NCI-H2081 treated with DMSO at 0.1 percent for 48 hours (cell line): Measurements from ENCODE around the gene NFIB.

Experiments used
- DNase-seq: peaks from one replicate; lab custom pipeline; 2025; lab: John Stamatoyannopoulos, UW

The NFIB gene

GRCh38 chr9:14306672-14307660 lies 7.0 kb downstream of the NFIB start:
- no peak for DNase-seq

- DNase-seq: no peak
Observed at GRCh38 chr9:14306188-14306587, 7.8 kb downstream of the NFIB start.

GRCh38 chr9:14304259-14304658 lies 9.7 kb downstream of the NFIB start:
- no peak for DNase-seq

GRCh38 chr9:14303521-14303920 lies 10.4 kb downstream of the NFIB start:
- DNase-seq: no peak

GRCh38 chr9:14303100-14303499 lies 10.8 kb downstream of the NFIB start:
- no peak for DNase-seq

GRCh38 chr9:14302405-14302804 lies 11.5 kb downstream of the NFIB start:
- no peak for DNase-seq

- DNase-seq: no peak
Observed at GRCh38 chr9:14301583-14302021, 12.3 kb downstream of the NFIB start.

- no peak for DNase-seq
Observed at GRCh38 chr9:14301006-14301405, 12.9 kb downstream of the NFIB start.

GRCh38 chr9:14300588-14300987 lies 13.4 kb downstream of the NFIB start:
- DNase-seq: no peak

- no peak for DNase-seq
Observed at GRCh38 chr9:14300040-14300439, 13.9 kb downstream of the NFIB start.

GRCh38 chr9:14298601-14299022 lies 15.3 kb downstream of the NFIB start:
- no peak for DNase-seq

GRCh38 chr9:14296495-14297113 lies 17.3 kb downstream of the NFIB start:
- DNase-seq: no peak

GRCh38 chr9:14294659-14295058 lies 19.3 kb downstream of the NFIB start:
- DNase-seq: no peak

- no peak for DNase-seq
Observed at GRCh38 chr9:14293801-14294200, 20.1 kb downstream of the NFIB start.

- DNase-seq: no peak
Observed at GRCh38 chr9:14292181-14292739, 21.7 kb downstream of the NFIB start.

GRCh38 chr9:14289916-14290315 lies 24.0 kb downstream of the NFIB start:
- no peak for DNase-seq

GRCh38 chr9:14288433-14288832 lies 25.5 kb downstream of the NFIB start:
- no peak for DNase-seq

GRCh38 chr9:14286121-14286520 lies 27.8 kb downstream of the NFIB start:
- no peak for DNase-seq

GRCh38 chr9:14283276-14283675 lies 30.7 kb downstream of the NFIB start:
- no peak for DNase-seq

- no peak for DNase-seq
Observed at GRCh38 chr9:14281876-14282275, 32.1 kb downstream of the NFIB start.

GRCh38 chr9:14281136-14281795 lies 32.7 kb downstream of the NFIB start:
- no peak for DNase-seq

GRCh38 chr9:14279671-14280070 lies 34.3 kb downstream of the NFIB start:
- DNase-seq: no peak
